Measurements from ENCODE around the gene ADAMTS18. TPM values are rescaled to one million over a fixed set of nuclear protein-coding genes. Genes with fewer than 3 reads are reported as not detected.

Gene ADAMTS18
- total RNA-seq, 6 experiments from 2014 or later: not detected

DNA sequence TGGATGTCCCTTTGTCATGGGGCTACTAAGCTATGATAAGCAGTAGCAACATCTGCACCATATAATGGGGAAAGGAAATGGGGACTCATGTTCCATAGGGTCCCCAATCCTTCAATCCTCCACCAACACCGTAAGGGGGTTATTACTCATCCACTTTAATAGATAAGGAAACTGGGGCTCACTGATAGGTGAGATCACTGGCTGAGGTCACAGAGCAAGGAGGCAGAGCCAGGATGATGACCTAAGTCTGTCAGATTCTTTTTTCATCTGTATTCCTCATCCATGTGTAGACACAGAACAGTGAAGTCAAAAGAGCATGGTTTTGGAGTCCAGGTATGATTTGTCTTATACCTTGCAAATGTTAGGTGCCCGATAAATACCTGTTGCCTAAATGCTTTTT lies 10.5 kb upstream of the ADAMTS18 start:
- no peaks in the 10 kb centered on the region for H3K27me3 ChIP-seq
- no peak overlapping the region for H3K27ac ChIP-seq
- H3K36me3 ChIP-seq: no peaks in the 10 kb centered on the region
- WGBS (ENCODE audit: insufficient coverage, low coverage, low lambda C conversion rate, missing lambda C conversion rate): 54% methylated on average over 2 of the region's 2 CpGs
- no peak for DNase-seq
- no peaks in the 10 kb centered on the region for H3K4me1 ChIP-seq
- TF ChIP-seq, protein P1, sequence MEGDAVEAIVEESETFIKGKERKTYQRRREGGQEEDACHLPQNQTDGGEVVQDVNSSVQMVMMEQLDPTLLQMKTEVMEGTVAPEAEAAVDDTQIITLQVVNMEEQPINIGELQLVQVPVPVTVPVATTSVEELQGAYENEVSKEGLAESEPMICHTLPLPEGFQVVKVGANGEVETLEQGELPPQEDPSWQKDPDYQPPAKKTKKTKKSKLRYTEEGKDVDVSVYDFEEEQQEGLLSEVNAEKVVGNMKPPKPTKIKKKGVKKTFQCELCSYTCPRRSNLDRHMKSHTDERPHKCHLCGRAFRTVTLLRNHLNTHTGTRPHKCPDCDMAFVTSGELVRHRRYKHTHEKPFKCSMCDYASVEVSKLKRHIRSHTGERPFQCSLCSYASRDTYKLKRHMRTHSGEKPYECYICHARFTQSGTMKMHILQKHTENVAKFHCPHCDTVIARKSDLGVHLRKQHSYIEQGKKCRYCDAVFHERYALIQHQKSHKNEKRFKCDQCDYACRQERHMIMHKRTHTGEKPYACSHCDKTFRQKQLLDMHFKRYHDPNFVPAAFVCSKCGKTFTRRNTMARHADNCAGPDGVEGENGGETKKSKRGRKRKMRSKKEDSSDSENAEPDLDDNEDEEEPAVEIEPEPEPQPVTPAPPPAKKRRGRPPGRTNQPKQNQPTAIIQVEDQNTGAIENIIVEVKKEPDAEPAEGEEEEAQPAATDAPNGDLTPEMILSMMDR (IDR thresholded peaks at IDR 0.05): no peak
- no peak for TF ChIP-seq POLR2A (IDR thresholded peaks at IDR 0.05)
- H3K4me3 ChIP-seq: no peak overlapping the region
- no peak for ATAC-seq
- intact Hi-C loops (cut with DNase I): no loop called here
- no peaks in the 10 kb centered on the region for H3K9me3 ChIP-seq

DNA sequence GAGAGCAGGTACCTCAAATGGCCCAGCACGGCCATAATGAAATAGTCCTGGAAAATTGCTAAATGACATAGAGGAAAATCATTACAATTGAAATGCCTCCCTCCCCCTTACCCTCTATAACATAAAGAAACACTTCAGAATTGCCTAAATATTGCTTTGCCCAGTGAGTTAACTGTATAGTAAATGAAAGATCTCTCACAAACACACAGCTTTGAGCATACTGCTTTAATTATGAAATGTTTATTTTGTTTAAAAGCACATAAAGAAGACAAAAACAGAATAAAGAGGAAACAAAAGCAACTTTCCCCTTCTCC lies 9.3 kb upstream of the ADAMTS18 start:
- WGBS (ENCODE audit: insufficient coverage, low coverage, low lambda C conversion rate, missing lambda C conversion rate): 33% methylated on average over 1 of the region's 1 CpG
- H3K27ac ChIP-seq: no peak overlapping the region
- DNase-seq (no peak), ATAC-seq (no peak)
- H3K4me1 ChIP-seq: no peaks in the 10 kb centered on the region
- intact Hi-C loops (cut with DNase I): no loop called here
- no peaks in the 10 kb centered on the region for H3K9me3 ChIP-seq
- TF ChIP-seq, protein P1 (IDR thresholded peaks at IDR 0.05): no peak
- TF ChIP-seq POLR2A (IDR thresholded peaks at IDR 0.05): no peak
- no peak overlapping the region for H3K4me3 ChIP-seq
- no peaks in the 10 kb centered on the region for H3K27me3 ChIP-seq
- H3K36me3 ChIP-seq: no peaks in the 10 kb centered on the region

DNA sequence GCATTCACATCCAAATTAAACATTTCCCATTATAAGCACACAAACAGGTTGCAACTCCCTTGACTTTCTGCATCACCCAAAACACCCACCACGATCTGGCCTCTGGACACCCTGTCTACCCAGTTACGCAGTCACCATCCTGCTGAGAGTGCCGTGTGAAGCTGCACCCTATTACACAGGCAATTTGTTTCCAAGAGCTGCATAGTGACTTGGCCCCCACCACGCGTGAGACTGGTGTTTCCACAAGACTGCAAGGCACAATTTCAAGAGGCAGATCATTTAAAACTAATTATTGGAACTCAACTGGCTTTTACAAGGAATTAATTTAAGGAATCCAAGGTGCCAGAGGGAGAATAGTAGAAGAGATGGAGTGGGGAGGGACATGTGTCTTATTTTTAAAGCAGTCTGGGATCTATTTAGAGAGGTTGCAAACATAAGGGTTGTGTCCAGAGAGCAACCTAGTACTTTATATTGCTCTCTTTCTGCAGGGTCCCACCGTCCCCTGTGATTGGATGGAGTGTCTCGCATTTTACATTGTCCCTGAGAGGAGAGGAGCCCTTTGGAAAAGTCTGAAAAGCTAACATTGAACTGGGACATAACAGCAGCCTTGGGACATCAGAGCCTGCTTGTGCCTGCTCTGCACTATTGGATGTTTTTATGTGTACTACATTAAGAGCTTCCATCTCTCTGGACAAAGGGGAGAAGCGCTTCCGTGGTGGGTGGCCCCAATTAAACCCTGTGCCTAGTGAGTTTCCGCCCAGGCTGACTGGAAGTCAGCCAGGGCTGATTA lies 8.7 kb upstream of the ADAMTS18 start:
- no peak for DNase-seq
- no peak overlapping the region for H3K27ac ChIP-seq
- intact Hi-C loops (cut with DNase I): no loop called here
- TF ChIP-seq, protein P1 (IDR thresholded peaks at IDR 0.05): no peak
- TF ChIP-seq POLR2A (IDR thresholded peaks at IDR 0.05): no peak
- H3K4me1 ChIP-seq: no peaks in the 10 kb centered on the region
- 42% methylated on average over 7 of the region's 10 CpGs for WGBS (ENCODE audit: insufficient coverage, low coverage, low lambda C conversion rate, missing lambda C conversion rate)
- H3K9me3 ChIP-seq: no peaks in the 10 kb centered on the region
- no peaks in the 10 kb centered on the region for H3K36me3 ChIP-seq
- H3K4me3 ChIP-seq: no peak overlapping the region
- H3K27me3 ChIP-seq: no peaks in the 10 kb centered on the region
- ATAC-seq: no peak

DNA sequence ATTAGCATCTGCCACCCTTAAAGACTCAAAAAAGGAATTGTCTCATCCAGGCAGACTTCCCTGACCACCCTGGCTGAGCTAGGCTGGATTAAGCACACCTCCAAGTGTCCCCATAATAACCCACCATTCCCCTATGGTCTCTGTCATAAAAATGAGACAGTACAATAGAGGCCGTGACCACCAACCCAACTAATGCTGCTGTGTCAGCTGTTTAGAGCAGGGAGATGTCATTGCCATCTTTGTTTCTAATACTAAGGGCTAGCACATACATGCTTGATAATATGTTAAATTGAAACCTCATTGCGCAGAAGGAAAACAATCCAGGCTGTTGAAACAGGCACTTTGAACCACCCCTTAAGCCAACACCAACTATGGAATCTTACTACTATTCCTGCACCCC lies 7.2 kb upstream of the ADAMTS18 start:
- TF ChIP-seq, protein P1 (IDR thresholded peaks at IDR 0.05): no peak
- TF ChIP-seq POLR2A (IDR thresholded peaks at IDR 0.05): no peak
- Histone ChIP-seq H3K36me3 (no peaks in the 10 kb centered on the region), H3K27ac (no peak overlapping the region), H3K27me3 (no peaks in the 10 kb centered on the region), H3K4me3 (no peak overlapping the region), H3K4me1 (no peaks in the 10 kb centered on the region), H3K9me3 (no peaks in the 10 kb centered on the region)
- DNase-seq (no peak), ATAC-seq (no peak)
- WGBS (ENCODE audit: insufficient coverage, low coverage, low lambda C conversion rate, missing lambda C conversion rate): 39% methylated on average over 2 of the region's 2 CpGs
- intact Hi-C loops (cut with DNase I): no loop called here
